IMR-90 (cell line): Measurements from ENCODE around the gene PHKB. TPM values are rescaled to one million over a fixed set of nuclear protein-coding genes. Genes with fewer than 3 reads are reported as not detected.

Experiments
- ATAC-seq: fragments of 200-7000 bp; cut with Tn5 transposase; 2 replicates; pipeline ENCODE4 v1.9.1; 2020; ENCODE audit warnings: low read depth, mild to moderate bottlenecking, moderate library complexity
- BruUV-seq: library from RNA; stranded (reverse); fragments of 400-500 nt; replicated peaks from 2 replicates; lab custom pipeline; 2021; lab: Mats Ljungman, UMichigan
- CTCF ChIA-PET: fragments of 300-600 bp; formaldehyde crosslinking; extraction: SDS; loops from one replicate; lab custom pipeline; 2021; ENCODE audit warnings: antibody characterized with exemption; lab: Yijun Ruan, JAX
- POLR2A ChIA-PET: fragments of 300-600 bp; sonication (Branson Sonifier 250); formaldehyde crosslinking; loops from one replicate; lab custom pipeline; 2022; ENCODE audit warnings: antibody characterized with exemption; ENCODE audit not compliant: unreplicated experiment; lab: Charles Lee
- DNase-seq: peaks from one replicate; pipeline ENCODE4 v3.0.0; 2013
- H2AFZ ChIP-seq: replicated peaks from 2 replicates; pipeline ENCODE3; 2013; ENCODE audit warnings: low read length, mild to moderate bottlenecking; ENCODE audit not compliant: poor library complexity
- H2AK5ac ChIP-seq: 2 replicates; pipeline ENCODE4 v1.6.1; 2013; ENCODE audit warnings: low read depth, low read length, inconsistent platforms
- H2AK9ac ChIP-seq: replicated peaks from 2 replicates; pipeline ENCODE3; 2013; ENCODE audit warnings: mild to moderate bottlenecking, low read depth, low read length, moderate library complexity; ENCODE audit not compliant: poor library complexity
- H2BK120ac ChIP-seq: 2 replicates; pipeline ENCODE4 v1.6.1; 2013; ENCODE audit warnings: low read depth, low read length, inconsistent platforms
- H2BK15ac ChIP-seq: 3 replicates; pipeline ENCODE4 v1.6.1; 2013; ENCODE audit warnings: low read depth, low read length, inconsistent platforms
- H2BK20ac ChIP-seq: 2 replicates; pipeline ENCODE4 v1.6.1; 2013; ENCODE audit warnings: low read depth, mild to moderate bottlenecking, inconsistent platforms, low read length, moderate library complexity
- H2BK5ac ChIP-seq: 2 replicates; pipeline ENCODE4 v1.6.1; 2013; ENCODE audit warnings: mild to moderate bottlenecking, low read depth, low read length, inconsistent platforms; ENCODE audit not compliant: poor library complexity, severe bottlenecking
- H3K14ac ChIP-seq: replicated peaks from 2 replicates; pipeline ENCODE4 v1.6.1; 2013; ENCODE audit warnings: low read depth, low read length, inconsistent platforms
- H3K18ac ChIP-seq: 2 replicates; pipeline ENCODE4 v1.6.1; 2013; ENCODE audit warnings: low read depth, low read length, control low read depth
- H3K23ac ChIP-seq: 2 replicates; pipeline ENCODE4 v1.6.1; 2013; ENCODE audit warnings: low read depth, low read length, inconsistent platforms
- H3K27ac ChIP-seq: 2 replicates; pipeline ENCODE4 v1.5.1; 2013; ENCODE audit warnings: mild to moderate bottlenecking, control low read depth, low read length; ENCODE audit not compliant: insufficient read depth
- H3K27me3 ChIP-seq: 2 replicates; pipeline ENCODE4 v1.6.1; 2013; ENCODE audit warnings: low read length; ENCODE audit not compliant: control insufficient read depth, insufficient read depth
- H3K36me3 ChIP-seq: 2 replicates; pipeline ENCODE4 v1.6.1; 2013; ENCODE audit warnings: low read length, mixed read lengths; ENCODE audit not compliant: control insufficient read depth, insufficient read depth
- H3K4ac ChIP-seq: 2 replicates; pipeline ENCODE4 v1.6.1; 2013; ENCODE audit warnings: low read depth, low read length, inconsistent platforms
- H3K4me1 ChIP-seq: 2 replicates; pipeline ENCODE4 v1.6.1; 2013; ENCODE audit warnings: low read length, mixed read lengths; ENCODE audit not compliant: control insufficient read depth, insufficient read depth
- H3K4me2 ChIP-seq: 2 replicates; pipeline ENCODE4 v1.6.1; 2013; ENCODE audit warnings: low read depth, mild to moderate bottlenecking, control low read depth, low read length, moderate library complexity
- H3K4me3 ChIP-seq: 2 replicates; pipeline ENCODE4 v1.5.1; 2013; ENCODE audit warnings: low read depth, mild to moderate bottlenecking, control low read depth, low read length, moderate library complexity; ENCODE audit not compliant: insufficient read depth
- H3K56ac ChIP-seq: 2 replicates; pipeline ENCODE4 v1.6.1; 2013; ENCODE audit warnings: low read length, inconsistent platforms; ENCODE audit not compliant: insufficient read depth; ENCODE audit errors: extremely low read depth
- H3K79me1 ChIP-seq, 2 experiments: 2 replicates each; pipeline ENCODE4 v1.6.1; 2013; ENCODE audit warnings: low read length in 2 of 2, inconsistent platforms in 1 of 2, low read depth in 1 of 2
- H3K9ac ChIP-seq: 2 replicates; pipeline ENCODE4 v1.6.1; 2013; ENCODE audit warnings: low read depth, low read length, control low read depth
- H3K9me1 ChIP-seq: 2 replicates; pipeline ENCODE4 v1.6.1; 2013; ENCODE audit warnings: low read length, inconsistent platforms; ENCODE audit not compliant: insufficient read depth
- H3K9me3 ChIP-seq: 2 replicates; pipeline ENCODE4 v1.6.1; 2013; ENCODE audit warnings: low read length; ENCODE audit not compliant: control insufficient read depth, insufficient read depth
- H4K20me1 ChIP-seq: 2 replicates; pipeline ENCODE4 v1.6.1; 2013; ENCODE audit warnings: low read length, inconsistent platforms; ENCODE audit not compliant: insufficient read depth
- H4K5ac ChIP-seq: 2 replicates; pipeline ENCODE4 v1.6.1; 2013; ENCODE audit warnings: mild to moderate bottlenecking, low read depth, low read length, control low read depth
- H4K8ac ChIP-seq, 2 experiments: 2 replicates each; pipeline ENCODE4 v1.6.1; 2013; ENCODE audit warnings: low read depth in 2 of 2, low read length in 2 of 2, control low read depth in 1 of 2, inconsistent platforms in 1 of 2
- H4K91ac ChIP-seq: 2 replicates; pipeline ENCODE4 v1.6.1; 2013; ENCODE audit warnings: low read depth, low read length, inconsistent platforms; ENCODE audit not compliant: insufficient read depth
- BHLHE40 ChIP-seq: fragments of 150-350 bp; IDR thresholded peaks from 2 replicates; pipeline ENCODE4 v1.6.1; 2016; ENCODE audit warnings: mild to moderate bottlenecking, low read depth, low read length
- ELK1 ChIP-seq: fragments of 150-350 bp; IDR thresholded peaks from 2 replicates; pipeline ENCODE4 v1.6.1; 2016; ENCODE audit warnings: low read depth, mild to moderate bottlenecking, low read length, moderate library complexity, borderline replicate concordance
- RAD21 ChIP-seq: IDR thresholded peaks from 2 replicates; pipeline ENCODE4 v1.6.1; 2012; ENCODE audit warnings: low read length, improper control_type of control experiment
- whole genome bisulfite sequencing, 2 experiments: methylation state at CpG; one replicate each; pipeline versions ENCODE4 v1.1.5 to v1.1.7; 2013; ENCODE audit warnings: missing lambda C conversion rate in 2 of 2; ENCODE audit not compliant: insufficient read length in 1 of 2; ENCODE audit errors: extremely low coverage in 2 of 2; 5-methylcytosine and 5-hydroxymethylcytosine counted together
- dilution Hi-C: fragments of 300-500 bp; cut with HindIII; formaldehyde crosslinking; loops from one replicate; pipeline ENCODE4 v1.14.3; 2018; ENCODE audit warnings: low sequenced_read_pairs; ENCODE audit not compliant: unreplicated experiment
- in situ Hi-C: fragments of 300-500 bp; cut with MboI; formaldehyde crosslinking; loops from 3 replicates; pipeline ENCODE4 v1.14.3; 2019; ENCODE audit warnings: low sequenced_read_pairs, inconsistent platforms, mixed read lengths
- intact Hi-C: fragments of 100-400 bp; cut with micrococcal nuclease; formaldehyde crosslinking; loops from 2 replicates; pipeline ENCODE4 v1.10.0; 2022
- polyA plus RNA-seq, 3 experiments: library from polyadenylated mRNA; depleted of rRNA; stranded (reverse); fragments of >200 nt; gene quantifications; 2 replicates each; pipeline ENCODE4 v1.2.3, GENCODE V29; 2012; ENCODE audit warnings: low replicate concordance in 1 of 3
- total RNA-seq: library from RNA; depleted of rRNA; stranded (reverse); fragments of >200 nt; gene quantifications from 2 replicates; pipeline ENCODE4 v1.2.3, GENCODE V29; 2012

Gene PHKB
- total and polyA plus RNA-seq, 2 of the 4 experiments (the other 2 are of a cell fraction): 24.2 to 58.6 TPM

GRCh38 chr16:47715442-47716083 is 254.4 kb downstream of the PHKB start:
- Histone ChIP-seq H3K79me1 (no peaks in the 10 kb centered on the region), H3K4ac (no peak overlapping the region), H2AK9ac (no peak overlapping the region), H2AK5ac (no peak overlapping the region), H3K4me3 (no peak overlapping the region), H3K9ac (no peak overlapping the region), H3K36me3 (no peaks in the 10 kb centered on the region), H4K8ac (no peak overlapping the region), H3K9me3 (no peaks in the 10 kb centered on the region), H2AFZ (no peak overlapping the region), H2BK20ac (no peak overlapping the region; the same call in 1 of the 2 replicates), H2BK5ac (no peak overlapping the region), H4K20me1 (no peaks in the 10 kb centered on the region), H3K27me3 (no peaks in the 10 kb centered on the region), H3K23ac (no peak overlapping the region), H3K9me1 (peaks cover 5% of the 10 kb centered on the region), H2BK15ac (no peak overlapping the region), H3K56ac (no peak overlapping the region), H2BK120ac (no peak overlapping the region; the same call in 1 of the 2 replicates), H3K18ac (no peak overlapping the region), H3K27ac (no peak overlapping the region), H3K14ac (no peak overlapping the region), H3K4me1 (peaks cover 6% of the 10 kb centered on the region), H3K4me2 (no peak overlapping the region), H4K91ac (no peak overlapping the region), H4K5ac (no peak overlapping the region; the same call in 1 of the 2 replicates)
- ChIA-PET CTCF (interaction anchor here (1.0 kb wide), 1 partner anchor 8 kb away, joined by 3 read pairs; no protein-coding TSS in a partner anchor), POLR2A (no interaction called here)
- no TSS peak for BruUV-seq
- dilution Hi-C loops: no loop called here
- TF ChIP-seq ELK1 (no peak), RAD21 (no peak), BHLHE40 (no peak)
- ATAC-seq (no peak), DNase-seq (no peak)
- in situ Hi-C loops: no loop called here
- WGBS, 2 experiments: 33% methylated on average over 1 of the region's 2 CpGs; no CpG with 5 or more reads in 1 of the 2 experiments
- intact Hi-C loops: no loop called here
